ENCODE data around the gene TJP2. TPM values are rescaled to one million over a fixed set of nuclear protein-coding genes. Genes with fewer than 3 reads are reported as not detected.

Gene TJP2
- total and polyA plus RNA-seq, 2 donors from 2014 or later: 35.9 to 148 TPM

DNA sequence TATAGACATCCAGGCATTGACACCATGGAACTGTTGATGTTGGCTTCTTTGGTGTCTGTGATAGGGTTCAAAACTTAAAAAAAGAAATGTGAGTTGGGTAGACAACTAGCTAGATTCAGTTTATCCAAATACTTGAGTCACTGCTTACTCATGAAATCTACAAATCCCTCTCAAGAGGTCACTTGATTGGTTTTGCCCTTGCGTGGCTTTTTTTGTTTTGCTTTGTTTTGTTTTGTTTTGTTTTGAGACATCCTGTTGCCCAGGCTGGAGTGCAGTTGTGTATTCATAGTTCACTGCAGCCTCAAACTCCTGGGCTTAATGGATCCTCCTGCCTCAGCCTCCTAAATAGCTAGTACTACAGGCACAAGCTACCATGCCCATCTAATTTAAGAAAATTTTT, 140.5 kb downstream of the TJP2 start:
- Histone ChIP-seq H3K4me3 (ENCODE audit: low read length in 3 of 3) (no peak overlapping the region), H3K9me3 (ENCODE audit: control insufficient read depth in 2 of 3, insufficient read depth in 1 of 3, low read length in 3 of 3) (peaks cover 0 to 3% (median 0%) of the 10 kb centered on the region in 3 donors), H3K27ac (ENCODE audit: low read depth in 2 of 2, low read length in 2 of 2) (no peak overlapping the region), H3K36me3 (ENCODE audit: control insufficient read depth in 2 of 3, insufficient read depth in 3 of 3, low read length in 3 of 3) (no peaks in the 10 kb centered on the region), H3K4me1 (ENCODE audit: control insufficient read depth in 2 of 3, insufficient read depth in 2 of 3, low read depth in 1 of 3, low read length in 3 of 3) (no peaks in the 10 kb centered on the region), H3K27me3 (ENCODE audit: control insufficient read depth, insufficient read depth, low read length) (no peaks in the 10 kb centered on the region), H3K9ac (ENCODE audit: low read length in 3 of 3) (no peak overlapping the region)
- FAIRE-seq: no peak
- DNase-seq: no peak
- intact Hi-C loops (cut with DNase I): no loop called here
- TF ChIP-seq, protein P1, sequence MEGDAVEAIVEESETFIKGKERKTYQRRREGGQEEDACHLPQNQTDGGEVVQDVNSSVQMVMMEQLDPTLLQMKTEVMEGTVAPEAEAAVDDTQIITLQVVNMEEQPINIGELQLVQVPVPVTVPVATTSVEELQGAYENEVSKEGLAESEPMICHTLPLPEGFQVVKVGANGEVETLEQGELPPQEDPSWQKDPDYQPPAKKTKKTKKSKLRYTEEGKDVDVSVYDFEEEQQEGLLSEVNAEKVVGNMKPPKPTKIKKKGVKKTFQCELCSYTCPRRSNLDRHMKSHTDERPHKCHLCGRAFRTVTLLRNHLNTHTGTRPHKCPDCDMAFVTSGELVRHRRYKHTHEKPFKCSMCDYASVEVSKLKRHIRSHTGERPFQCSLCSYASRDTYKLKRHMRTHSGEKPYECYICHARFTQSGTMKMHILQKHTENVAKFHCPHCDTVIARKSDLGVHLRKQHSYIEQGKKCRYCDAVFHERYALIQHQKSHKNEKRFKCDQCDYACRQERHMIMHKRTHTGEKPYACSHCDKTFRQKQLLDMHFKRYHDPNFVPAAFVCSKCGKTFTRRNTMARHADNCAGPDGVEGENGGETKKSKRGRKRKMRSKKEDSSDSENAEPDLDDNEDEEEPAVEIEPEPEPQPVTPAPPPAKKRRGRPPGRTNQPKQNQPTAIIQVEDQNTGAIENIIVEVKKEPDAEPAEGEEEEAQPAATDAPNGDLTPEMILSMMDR (IDR thresholded peaks at IDR 0.05; ENCODE audit: borderline replicate concordance, extremely low read depth, insufficient read depth): no peak

DNA sequence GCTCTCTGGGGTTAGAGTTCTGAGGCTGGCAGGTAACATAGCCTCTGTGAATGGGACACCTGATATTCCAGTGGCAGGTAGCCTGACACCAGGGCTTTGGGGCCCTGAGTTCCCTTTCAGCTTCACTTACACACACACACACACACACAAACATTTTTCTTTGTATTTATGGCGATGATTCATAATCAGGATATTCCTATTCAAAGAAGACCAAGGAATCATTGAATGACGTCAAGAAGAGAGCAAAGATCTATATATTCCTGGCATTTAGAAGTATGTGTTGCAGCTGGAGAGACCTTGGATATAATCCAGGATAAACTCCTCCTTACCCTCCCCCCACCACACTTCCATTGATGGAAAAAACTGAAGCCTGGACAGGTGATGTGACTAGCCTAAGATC, 143.0 kb downstream of the TJP2 start:
- Histone ChIP-seq H3K27me3 (ENCODE audit: control insufficient read depth, insufficient read depth, low read length) (no peaks in the 10 kb centered on the region), H3K4me3 (ENCODE audit: low read length in 3 of 3) (no peak overlapping the region), H3K9me3 (ENCODE audit: control insufficient read depth in 2 of 3, insufficient read depth in 1 of 3, low read length in 3 of 3) (peaks cover 0 to 3% (median 0%) of the 10 kb centered on the region in 3 donors), H3K9ac (ENCODE audit: low read length in 3 of 3) (no peak overlapping the region), H3K27ac (ENCODE audit: low read depth in 2 of 2, low read length in 2 of 2) (no peak overlapping the region), H3K4me1 (ENCODE audit: control insufficient read depth in 2 of 3, insufficient read depth in 2 of 3, low read depth in 1 of 3, low read length in 3 of 3) (no peaks in the 10 kb centered on the region), H3K36me3 (ENCODE audit: control insufficient read depth in 2 of 3, insufficient read depth in 3 of 3, low read length in 3 of 3) (no peaks in the 10 kb centered on the region)
- TF ChIP-seq, protein P1 (IDR thresholded peaks at IDR 0.05; ENCODE audit: borderline replicate concordance, extremely low read depth, insufficient read depth): no peak
- intact Hi-C loops (cut with DNase I): no loop called here
- DNase-seq (no peak), FAIRE-seq (no peak)

DNA sequence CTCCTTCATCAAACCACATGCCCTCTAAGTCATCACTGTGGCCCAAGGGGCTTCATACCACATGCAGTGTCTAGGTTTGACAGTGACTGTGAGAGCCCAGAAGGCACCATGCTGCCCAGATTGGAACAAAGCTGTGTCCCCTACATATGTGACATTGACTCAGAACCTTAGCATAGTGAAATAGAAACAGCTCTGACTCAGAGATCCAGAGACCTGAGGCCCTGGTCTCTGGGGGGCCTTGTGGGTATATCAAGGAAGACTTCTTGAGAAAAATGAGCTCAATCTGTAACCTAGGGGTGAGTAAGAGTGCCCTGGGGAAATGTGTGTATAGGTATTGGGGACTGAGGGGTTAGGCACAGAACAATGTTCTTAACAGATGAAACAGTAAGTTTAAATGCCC, 143.8 kb downstream of the TJP2 start:
- DNase-seq: no peak
- no peak for FAIRE-seq
- Histone ChIP-seq H3K4me1 (ENCODE audit: control insufficient read depth in 2 of 3, insufficient read depth in 2 of 3, low read depth in 1 of 3, low read length in 3 of 3) (no peaks in the 10 kb centered on the region), H3K4me3 (ENCODE audit: low read length in 3 of 3) (no peak overlapping the region), H3K27me3 (ENCODE audit: control insufficient read depth, insufficient read depth, low read length) (no peaks in the 10 kb centered on the region), H3K36me3 (ENCODE audit: control insufficient read depth in 2 of 3, insufficient read depth in 3 of 3, low read length in 3 of 3) (no peaks in the 10 kb centered on the region), H3K9ac (ENCODE audit: low read length in 3 of 3) (no peak overlapping the region), H3K27ac (ENCODE audit: low read depth in 2 of 2, low read length in 2 of 2) (no peak overlapping the region), H3K9me3 (ENCODE audit: control insufficient read depth in 2 of 3, insufficient read depth in 1 of 3, low read length in 3 of 3) (peaks cover 0 to under 1% (median 0%) of the 10 kb centered on the region in 3 donors)
- TF ChIP-seq, protein P1 (IDR thresholded peaks at IDR 0.05; ENCODE audit: borderline replicate concordance, extremely low read depth, insufficient read depth): no peak
- intact Hi-C loops (cut with DNase I): no loop called here
